Loucy (cell line): ENCODE data around the gene NDUFA6.

Experiments used
- H2AFZ ChIP-seq: fragments of 200-600 bp; sonication (generic); 2 replicates; pipeline ENCODE4 v1.6.0; 2016; ENCODE audit warnings: antibody characterized with exemption, mild to moderate bottlenecking, low read length, moderate library complexity
- H3F3A ChIP-seq: fragments of 200-600 bp; 2 replicates; pipeline ENCODE4 v1.6.0; 2016; ENCODE audit warnings: antibody characterized with exemption, low read depth, mild to moderate bottlenecking
- H3K27me3 ChIP-seq: fragments of 200-600 bp; sonication (generic); 2 replicates; pipeline ENCODE4 v1.6.1; 2014; ENCODE audit warnings: low read length, mild to moderate bottlenecking; ENCODE audit not compliant: insufficient read depth, poor library complexity, severe bottlenecking
- H3K36me3 ChIP-seq: fragments of 200-600 bp; sonication (generic); 2 replicates; pipeline ENCODE4 v1.6.1; 2016; ENCODE audit warnings: low read length; ENCODE audit not compliant: insufficient read depth
- H3K4me1 ChIP-seq: fragments of 200-600 bp; sonication (generic); 2 replicates; pipeline ENCODE4 v1.5.1; 2014; ENCODE audit warnings: low read length, mild to moderate bottlenecking; ENCODE audit not compliant: insufficient read depth, poor library complexity, severe bottlenecking
- H3K4me2 ChIP-seq: fragments of 200-600 bp; sonication (generic); 2 replicates; pipeline ENCODE4 v1.6.0; 2014; ENCODE audit warnings: antibody characterized with exemption, low read length, low read depth, mild to moderate bottlenecking; ENCODE audit not compliant: poor library complexity, severe bottlenecking
- H3K4me3 ChIP-seq: fragments of 200-600 bp; sonication (generic); 2 replicates; pipeline ENCODE4 v1.5.1; 2014; ENCODE audit warnings: low read length, mild to moderate bottlenecking, mixed read lengths; ENCODE audit not compliant: poor library complexity, severe bottlenecking
- H3K79me2 ChIP-seq: fragments of 200-600 bp; sonication (generic); 2 replicates; pipeline ENCODE4 v1.6.1; 2014; ENCODE audit warnings: low read length; ENCODE audit not compliant: insufficient read depth
- H3K9ac ChIP-seq: fragments of 200-600 bp; sonication (generic); 2 replicates; pipeline ENCODE4 v1.6.0; 2014; ENCODE audit warnings: mild to moderate bottlenecking, low read depth, low read length, moderate library complexity; ENCODE audit not compliant: poor library complexity, severe bottlenecking
- H3K9me2 ChIP-seq: fragments of 200-600 bp; sonication (generic); replicated peaks from 2 replicates; pipeline ENCODE4 v1.6.1; 2016; ENCODE audit warnings: low read depth, low read length, mixed read lengths
- H3K9me3 ChIP-seq: fragments of 200-600 bp; sonication (generic); 2 replicates; pipeline ENCODE4 v1.6.1; 2014; ENCODE audit warnings: mild to moderate bottlenecking, antibody characterized with exemption, low read length, low read depth; ENCODE audit not compliant: insufficient read depth
- H4K20me1 ChIP-seq: fragments of 200-600 bp; sonication (generic); 2 replicates; pipeline ENCODE4 v1.6.0; 2014; ENCODE audit warnings: antibody characterized with exemption, low read length, mild to moderate bottlenecking; ENCODE audit not compliant: insufficient read depth, poor library complexity, severe bottlenecking
- CTCF ChIP-seq: fragments of 200-600 bp; sonication (generic); conservative IDR thresholded peaks from 2 replicates; pipeline ENCODE4 v1.5.1; 2014; ENCODE audit warnings: mild to moderate bottlenecking, antibody characterized with exemption, low read length
- EZH2phosphoT487 ChIP-seq: fragments of 200-600 bp; IDR thresholded peaks from 2 replicates; pipeline ENCODE4 v1.6.1; 2018; ENCODE audit warnings: antibody characterized with exemption, mild to moderate bottlenecking, moderate library complexity, borderline replicate concordance

NDUFA6 gene

DNA sequence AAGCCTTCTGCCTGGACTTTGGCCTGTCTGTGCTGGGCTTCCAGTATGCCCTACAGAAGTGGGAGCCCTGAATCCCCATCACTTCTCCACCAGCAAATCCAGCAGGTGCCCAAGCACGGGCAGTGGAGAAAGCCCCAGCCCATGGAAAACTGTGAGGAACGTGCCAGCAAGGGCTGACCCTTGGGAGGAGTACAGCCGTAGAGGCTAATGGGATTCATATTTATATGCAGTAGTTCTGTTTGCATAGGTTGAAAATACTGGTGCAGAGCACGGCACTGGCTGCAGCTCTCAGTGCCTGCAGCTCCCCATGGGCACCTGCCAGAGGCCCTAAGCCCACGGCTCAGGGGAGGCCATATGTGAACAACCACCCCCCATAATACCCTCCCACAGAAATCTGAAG, 30.1 kb downstream of the NDUFA6 start:
- no peak overlapping the region for H3K9ac ChIP-seq
- no peaks in the 10 kb centered on the region for H3K9me2 ChIP-seq
- H3K4me1 ChIP-seq: no peaks in the 10 kb centered on the region
- no peaks in the 10 kb centered on the region for H3K27me3 ChIP-seq
- H3K36me3 ChIP-seq: no peaks in the 10 kb centered on the region; the same call in 1 of the 2 replicates
- H2AFZ ChIP-seq: no peak overlapping the region
- peaks cover 9% of the 10 kb centered on the region; the same call in 1 of the 2 replicates for H3K9me3 ChIP-seq
- TF ChIP-seq CTCF (no peak), EZH2phosphoT487 (no peak)
- H4K20me1 ChIP-seq: no peaks in the 10 kb centered on the region
- H3K4me2 ChIP-seq: no peak overlapping the region
- H3K79me2 ChIP-seq: no peaks in the 10 kb centered on the region
- H3K4me3 ChIP-seq: no peak overlapping the region
- H3F3A ChIP-seq: no peaks in the 10 kb centered on the region

DNA sequence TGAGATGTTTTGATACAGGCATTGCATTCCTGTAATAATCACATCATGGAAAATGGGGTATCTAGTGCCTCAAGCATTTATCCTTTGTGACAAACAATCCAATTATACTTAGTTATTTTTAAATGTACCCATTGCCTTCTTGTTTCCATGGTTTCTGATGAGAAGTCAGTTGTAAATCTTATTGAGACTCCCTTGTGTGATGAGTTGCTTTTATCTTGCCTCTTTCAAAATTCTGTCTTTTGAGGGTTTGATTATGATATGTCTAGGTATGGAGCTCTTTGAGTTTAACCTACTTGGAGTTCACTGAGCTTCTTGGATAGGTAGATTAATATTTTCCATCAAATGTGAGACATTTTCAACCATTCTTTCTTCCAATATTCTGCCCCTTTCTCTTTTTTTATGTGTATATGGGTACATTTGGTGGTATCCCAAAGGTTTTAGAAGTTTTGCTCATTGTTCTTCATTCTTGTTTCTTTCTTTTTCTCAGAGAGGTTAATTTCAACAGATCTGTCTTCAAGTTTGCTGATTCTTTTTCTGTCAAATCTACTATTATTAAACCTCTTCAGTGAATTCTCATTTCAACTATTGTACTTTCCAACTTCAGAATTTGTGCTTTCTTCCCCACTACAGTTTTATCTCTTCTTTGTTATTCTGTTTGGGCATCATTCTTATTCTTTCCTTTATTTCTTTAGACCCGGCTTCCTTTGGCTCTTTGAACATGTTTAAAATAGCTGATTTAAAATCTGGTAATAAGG, 33.6 kb downstream of the NDUFA6 start:
- no peaks in the 10 kb centered on the region for H3K27me3 ChIP-seq
- H3K4me2 ChIP-seq: no peak overlapping the region
- H2AFZ ChIP-seq: no peak overlapping the region
- peaks cover 9% of the 10 kb centered on the region; the same call in 1 of the 2 replicates for H3K9me3 ChIP-seq
- TF ChIP-seq EZH2phosphoT487: no peak
- no peak for TF ChIP-seq CTCF
- no peak overlapping the region for H3K9ac ChIP-seq
- no peaks in the 10 kb centered on the region for H3K4me1 ChIP-seq
- H3K9me2 ChIP-seq: no peaks in the 10 kb centered on the region
- H4K20me1 ChIP-seq: no peaks in the 10 kb centered on the region
- no peak overlapping the region for H3K4me3 ChIP-seq
- no peaks in the 10 kb centered on the region; the same call in 1 of the 2 replicates for H3K36me3 ChIP-seq
- no peaks in the 10 kb centered on the region for H3F3A ChIP-seq
- H3K79me2 ChIP-seq: no peaks in the 10 kb centered on the region

DNA sequence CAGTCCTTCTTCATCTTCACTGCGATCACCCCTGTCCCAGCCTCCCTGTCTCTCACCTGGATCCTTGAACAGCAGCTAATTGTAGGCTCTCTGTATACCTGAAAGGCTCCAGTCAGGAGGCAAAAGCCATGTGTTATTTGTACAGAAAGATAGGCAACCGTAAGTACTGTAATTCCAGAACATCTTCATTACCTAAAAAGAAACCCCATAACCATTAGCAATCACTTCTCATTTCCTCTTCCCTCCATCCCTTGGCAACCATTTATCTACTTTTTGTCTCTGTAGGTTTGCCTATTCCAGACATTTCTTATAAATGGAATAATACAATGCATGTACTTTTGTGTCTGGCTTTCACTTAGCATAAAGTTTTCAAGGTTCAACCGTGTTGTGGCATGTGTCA, 37.8 kb downstream of the NDUFA6 start:
- Histone ChIP-seq H2AFZ (no peak overlapping the region), H3K27me3 (no peaks in the 10 kb centered on the region), H3K9me2 (no peaks in the 10 kb centered on the region), H3K36me3 (no peaks in the 10 kb centered on the region), H3K4me3 (no peak overlapping the region), H3K4me2 (no peak overlapping the region), H3K9me3 (peaks cover 9% of the 10 kb centered on the region; the same call in 1 of the 2 replicates), H3K9ac (no peak overlapping the region), H3F3A (no peaks in the 10 kb centered on the region), H3K79me2 (no peaks in the 10 kb centered on the region), H4K20me1 (no peaks in the 10 kb centered on the region), H3K4me1 (no peaks in the 10 kb centered on the region)
- TF ChIP-seq EZH2phosphoT487 (no peak), CTCF (no peak)
